Cortex of kidney (tissue), 1 donor: ENCODE data around the gene DLST.

Experiments
- DNase-seq: peaks from one replicate; lab custom pipeline; 2025; lab: John Stamatoyannopoulos, UW

DLST gene

DNA sequence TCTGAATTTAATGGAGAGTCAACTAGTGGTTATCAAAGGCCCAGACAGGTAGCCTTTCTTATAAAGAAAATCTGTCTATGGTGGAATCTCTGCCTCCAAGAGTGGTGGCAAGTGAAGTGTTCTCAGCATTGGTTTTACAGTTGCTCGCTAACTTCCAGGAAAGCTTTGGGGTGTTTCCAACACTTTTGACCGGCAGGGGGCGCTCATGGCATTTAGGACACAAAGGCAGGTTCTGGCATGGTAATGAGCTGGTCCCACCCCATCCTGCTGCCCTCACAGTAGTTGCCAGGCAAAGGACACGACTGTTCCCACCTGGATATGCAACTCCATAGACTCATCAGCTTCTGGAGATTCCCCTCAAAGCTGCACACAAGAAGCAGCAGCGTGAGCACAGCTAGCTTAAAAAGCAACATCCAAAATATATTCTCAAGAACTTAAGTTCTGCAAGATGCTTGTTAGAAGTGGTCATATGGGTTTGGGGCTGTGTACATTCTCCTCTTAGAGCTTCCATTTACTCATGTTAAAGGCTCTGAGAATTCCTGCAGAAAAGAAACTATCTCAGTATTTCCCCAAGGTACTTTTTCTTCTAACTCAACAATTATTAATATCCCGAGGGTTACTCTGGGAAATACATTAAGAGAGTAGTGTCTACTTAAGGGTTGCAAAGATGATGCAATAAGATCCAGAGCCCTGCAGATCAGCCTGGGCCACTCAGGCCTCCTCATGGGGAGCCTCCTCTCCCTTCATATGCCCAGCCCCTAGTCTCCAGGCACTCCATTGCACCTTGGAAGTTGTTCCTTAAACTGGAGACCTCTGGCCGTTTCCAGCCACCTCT, 20.6 kb upstream of the DLST start:
- DNase-seq = no peak

DNA sequence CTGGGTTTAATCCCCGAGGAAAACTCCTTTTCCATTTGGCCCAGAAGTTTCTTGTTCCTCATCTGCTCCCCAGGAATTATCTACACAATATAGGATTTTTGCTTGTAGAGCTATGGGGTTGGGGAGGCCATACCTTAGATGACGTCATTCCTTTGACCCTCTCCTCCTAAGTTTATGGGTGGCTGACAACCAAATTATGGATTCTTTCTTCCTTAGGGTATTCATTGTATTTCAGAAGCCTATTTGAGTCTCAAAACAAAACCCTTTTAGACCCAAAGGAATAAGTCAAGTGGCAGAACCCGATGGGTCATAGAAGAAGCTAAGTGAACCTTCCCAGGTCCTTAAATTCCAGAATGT, 20.0 kb upstream of the DLST start:
- DNase-seq = no peak

DNA sequence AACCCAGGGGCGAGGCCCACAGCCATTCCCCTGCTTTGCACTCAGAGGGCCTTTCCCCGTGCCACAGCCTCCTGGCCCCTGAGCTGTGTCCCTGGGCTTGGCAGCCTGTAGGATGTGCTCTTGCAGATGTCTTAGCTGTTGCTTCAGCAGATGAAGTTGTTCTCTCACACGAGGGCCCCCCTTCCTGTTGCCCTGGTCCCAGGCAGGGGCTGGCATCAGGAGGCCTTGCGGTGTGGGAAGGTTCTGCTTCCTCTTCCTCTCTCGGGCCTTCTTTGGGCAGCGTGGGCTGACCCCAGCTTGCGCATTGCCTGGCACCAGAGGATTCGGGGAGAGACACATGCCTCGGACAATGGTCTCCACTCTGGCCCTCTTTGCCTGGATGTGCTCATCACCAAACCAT, 18.4 kb upstream of the DLST start:
- no peak for DNase-seq

DNA sequence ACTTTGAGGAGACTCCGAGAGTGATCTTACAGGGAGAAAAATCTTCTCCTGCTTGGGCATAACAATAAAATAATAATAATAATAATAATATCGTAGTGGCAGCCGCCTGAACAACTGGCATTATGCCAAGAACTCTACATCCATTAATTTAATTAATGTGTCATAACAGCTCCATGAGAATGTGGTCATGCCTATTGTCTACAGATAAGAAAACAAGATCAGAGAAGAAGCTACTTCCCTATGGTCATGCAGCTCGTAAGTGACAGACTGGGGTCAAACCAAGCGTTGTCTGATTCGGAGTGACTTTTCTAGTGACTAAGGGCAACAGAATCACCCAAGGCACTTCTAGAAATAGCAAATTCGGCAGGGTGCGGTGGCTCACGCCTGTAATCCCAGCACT, 17.5 kb upstream of the DLST start:
- no peak for DNase-seq

DNA sequence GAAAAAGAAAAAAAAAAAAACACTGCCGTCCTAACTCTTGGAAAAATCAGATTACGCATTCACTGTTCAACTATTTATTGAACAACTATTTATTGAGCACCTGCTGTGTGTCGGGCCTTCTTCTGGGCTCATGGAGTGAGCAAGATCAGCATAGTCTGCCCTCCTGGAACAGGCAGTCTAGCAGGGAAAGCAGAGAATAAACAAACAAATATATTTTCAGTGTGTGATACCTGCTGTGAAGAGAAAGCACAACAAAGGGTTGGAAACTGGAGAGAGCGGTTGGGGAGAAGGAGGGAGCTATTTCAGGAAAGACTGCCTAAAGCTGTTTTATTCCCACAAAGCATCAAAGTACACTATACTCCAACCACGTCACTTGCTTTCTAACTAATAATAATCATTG, 16.6 kb upstream of the DLST start:
- DNase-seq = no peak

DNA sequence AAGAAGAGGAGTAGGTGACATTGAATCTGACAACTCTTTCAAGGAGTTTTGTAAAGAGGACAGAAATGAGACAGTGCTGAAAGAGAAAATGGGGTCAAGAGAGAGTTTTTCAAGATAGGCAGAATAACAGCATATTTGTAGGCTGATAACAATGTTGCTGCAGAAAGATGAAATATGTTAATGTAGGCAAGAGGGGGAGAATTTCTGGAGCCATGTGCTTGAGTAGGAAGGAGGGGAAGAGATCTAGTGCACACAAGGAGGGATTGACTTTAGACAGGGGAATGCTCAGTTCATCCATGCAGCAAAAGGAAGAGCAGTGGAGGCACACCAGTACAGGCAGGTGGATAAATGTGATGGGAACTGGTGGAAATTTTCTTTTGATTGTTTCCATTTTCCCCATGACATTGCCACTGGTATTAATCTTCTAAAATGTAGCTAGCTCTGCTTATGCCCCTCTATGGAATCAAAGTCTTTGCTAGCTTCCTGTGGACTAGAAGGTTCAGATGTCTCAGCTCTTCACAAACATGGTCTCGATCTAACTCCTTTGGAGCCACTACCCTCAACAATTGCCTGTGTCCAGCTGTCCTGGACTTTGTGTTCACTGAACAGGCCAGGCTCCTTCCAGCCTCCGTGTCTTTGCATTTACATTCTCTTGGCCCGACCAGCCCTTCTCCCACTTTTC, 14.9 kb upstream of the DLST start:
- no peak for DNase-seq

DNA sequence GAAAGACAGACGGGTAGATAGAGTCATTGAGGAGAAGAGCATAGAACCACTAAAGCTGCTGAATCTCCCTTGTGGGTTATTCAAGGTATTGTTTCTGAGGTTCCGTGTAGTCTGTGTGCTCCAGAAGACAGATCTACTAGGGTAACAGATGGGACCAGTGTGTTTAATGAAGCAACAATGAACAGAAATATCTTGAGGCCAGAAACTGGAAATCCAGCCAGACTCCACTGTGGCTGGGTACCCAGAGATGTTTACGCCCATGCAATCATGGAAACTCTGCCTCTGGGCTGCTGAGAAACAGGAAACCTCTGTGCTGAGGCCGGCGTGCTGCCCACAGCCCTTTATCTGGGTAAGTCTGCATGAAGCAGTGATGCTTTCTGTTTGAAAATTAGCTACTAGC, 14.0 kb upstream of the DLST start:
- DNase-seq = no peak

DNA sequence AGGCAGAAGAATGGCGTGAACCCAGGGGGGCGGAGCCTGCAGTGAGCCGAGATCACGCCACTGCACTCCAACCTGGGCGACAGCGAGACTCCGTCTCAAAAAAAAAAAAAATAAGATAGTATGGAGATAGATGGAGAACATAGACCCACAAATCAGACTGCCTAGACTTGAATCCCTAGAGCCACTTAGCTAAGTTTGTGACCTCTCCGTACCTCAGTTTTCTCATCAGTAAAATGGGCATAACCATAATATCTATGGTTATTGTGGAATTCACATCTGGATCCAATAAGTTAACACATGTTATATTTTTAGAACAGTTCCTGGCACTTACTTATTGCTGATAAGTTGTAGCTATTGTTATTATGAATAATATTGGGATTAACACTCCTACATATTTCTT, 13.0 kb upstream of the DLST start:
- no peak for DNase-seq

DNA sequence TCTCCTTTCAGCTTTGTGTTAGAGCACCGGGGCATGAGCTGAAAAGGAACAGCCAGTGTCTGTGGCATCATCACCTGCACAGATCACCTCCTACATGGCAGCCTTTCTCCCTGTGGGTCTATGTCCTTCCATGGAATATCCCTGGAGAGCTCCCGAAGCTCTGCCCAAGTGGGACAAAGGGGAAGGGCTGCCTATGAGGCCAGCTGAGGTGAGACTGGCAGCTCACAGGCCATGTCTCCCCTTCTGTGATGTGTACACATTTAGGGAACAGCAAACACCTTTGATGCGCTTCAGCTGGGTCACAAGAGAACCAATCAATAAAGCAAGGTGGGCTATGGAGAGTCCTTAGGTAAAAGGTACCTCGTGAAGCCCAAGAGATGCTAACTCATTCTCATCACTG, 9.9 kb upstream of the DLST start:
- DNase-seq = no peak

DNA sequence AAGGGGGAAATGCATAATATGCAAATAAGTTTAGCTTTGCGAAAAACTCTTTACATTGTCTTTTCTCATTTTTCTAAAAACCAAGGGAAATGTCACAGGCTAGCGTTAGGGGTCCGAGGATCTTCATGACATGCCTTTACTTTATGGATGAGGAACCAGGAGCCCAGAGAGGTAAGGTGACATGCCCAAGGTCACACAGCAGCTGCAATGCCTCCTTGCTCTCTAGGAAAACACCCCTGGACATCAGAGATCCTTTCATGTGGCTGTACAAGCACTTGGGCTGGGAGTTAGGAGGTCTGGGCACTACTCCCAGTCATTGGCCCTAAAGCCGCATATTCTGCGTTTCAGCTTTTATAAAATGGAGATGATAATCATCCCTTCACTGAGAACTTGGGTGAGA, 6.5 kb upstream of the DLST start:
- no peak for DNase-seq

DNA sequence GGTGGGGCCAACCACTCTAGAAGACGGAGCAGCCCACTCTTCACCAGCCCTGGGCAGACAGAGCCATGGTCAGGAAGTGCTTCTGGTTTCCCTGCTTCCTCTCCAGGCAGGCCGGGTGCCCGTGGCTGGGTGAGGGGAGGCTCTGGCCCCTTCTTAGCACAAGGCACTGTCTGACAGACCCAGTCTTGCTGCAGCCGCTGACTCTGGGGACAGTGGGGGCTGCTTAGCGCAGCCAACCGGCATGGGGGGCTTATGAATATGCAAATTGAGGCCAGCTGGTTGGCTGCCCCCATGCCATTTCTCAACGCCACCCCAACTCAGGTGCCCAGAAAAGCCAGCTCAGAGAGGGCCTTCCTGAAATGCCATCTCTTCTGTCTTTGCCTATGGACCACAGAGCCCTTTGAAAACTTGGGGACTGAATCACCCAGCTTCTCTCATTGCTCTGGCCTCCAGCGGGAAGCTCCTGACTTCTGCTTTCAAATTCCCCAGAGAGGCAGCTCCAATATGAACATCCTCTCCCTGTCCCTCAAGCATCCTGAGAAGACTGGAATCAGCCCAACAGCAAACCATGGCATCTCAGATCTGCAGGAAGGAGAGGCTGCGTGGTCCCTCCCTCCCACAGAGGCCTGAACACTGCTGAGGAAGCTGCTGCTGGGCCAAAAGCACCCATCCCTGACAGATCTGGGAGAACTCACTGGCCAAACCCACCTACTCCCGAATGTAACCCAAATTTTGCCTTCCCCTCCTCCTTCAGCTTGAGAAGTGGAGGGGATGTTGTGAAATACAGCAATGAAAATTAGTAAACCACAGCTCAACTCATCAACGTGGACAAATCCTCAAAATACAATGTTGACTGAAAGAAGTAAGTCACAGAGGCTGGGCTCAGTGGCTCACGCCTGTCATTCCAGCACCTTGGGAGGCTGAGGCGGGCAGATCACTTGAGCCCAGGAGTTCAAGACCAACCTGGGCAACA, 5.5 kb upstream of the DLST start, which contains the start of gene PROX2:
Gene PROX2, minus strand, starts transcription at position 205 of the 973 bp plus-strand sequence. CDS start 12,311 bp downstream, outside the sequence.
- DNase-seq = no peak

DNA sequence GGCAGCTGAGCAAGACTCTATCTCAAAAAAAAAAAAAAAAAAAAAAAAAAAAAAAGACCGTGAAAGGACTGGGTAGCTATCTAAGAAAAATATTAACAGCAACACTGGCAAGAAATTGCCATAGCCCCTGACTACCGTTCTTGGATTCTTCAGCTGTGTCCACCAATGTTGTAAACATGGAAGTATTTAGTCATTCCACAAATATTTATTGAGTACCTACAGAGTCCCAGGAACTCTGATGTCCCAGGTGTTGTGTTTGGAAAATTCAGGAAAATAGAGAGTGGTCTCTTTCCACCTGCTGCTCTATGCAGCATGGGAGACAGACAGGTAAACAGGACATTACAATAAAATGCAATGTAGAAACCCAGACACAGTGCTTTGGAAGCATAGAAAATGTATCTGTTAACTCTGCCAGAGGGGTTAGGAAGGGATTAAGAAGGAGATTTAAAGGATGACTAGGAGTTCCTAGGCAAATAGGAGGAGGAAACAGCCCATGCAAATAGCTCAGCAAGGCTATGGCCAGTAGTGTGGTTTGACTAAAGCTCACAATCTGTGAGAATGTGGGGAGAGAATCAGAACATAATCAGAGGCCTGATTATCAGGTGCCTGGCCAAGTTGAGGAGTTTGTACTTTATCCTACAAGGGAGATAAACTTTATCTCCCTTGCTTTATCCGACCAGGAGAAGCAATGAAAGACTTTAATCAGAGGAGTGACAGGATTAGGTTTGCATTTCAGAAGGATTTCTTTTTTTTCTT, 2.1 kb upstream of the DLST start:
- DNase-seq = no peak

DNA sequence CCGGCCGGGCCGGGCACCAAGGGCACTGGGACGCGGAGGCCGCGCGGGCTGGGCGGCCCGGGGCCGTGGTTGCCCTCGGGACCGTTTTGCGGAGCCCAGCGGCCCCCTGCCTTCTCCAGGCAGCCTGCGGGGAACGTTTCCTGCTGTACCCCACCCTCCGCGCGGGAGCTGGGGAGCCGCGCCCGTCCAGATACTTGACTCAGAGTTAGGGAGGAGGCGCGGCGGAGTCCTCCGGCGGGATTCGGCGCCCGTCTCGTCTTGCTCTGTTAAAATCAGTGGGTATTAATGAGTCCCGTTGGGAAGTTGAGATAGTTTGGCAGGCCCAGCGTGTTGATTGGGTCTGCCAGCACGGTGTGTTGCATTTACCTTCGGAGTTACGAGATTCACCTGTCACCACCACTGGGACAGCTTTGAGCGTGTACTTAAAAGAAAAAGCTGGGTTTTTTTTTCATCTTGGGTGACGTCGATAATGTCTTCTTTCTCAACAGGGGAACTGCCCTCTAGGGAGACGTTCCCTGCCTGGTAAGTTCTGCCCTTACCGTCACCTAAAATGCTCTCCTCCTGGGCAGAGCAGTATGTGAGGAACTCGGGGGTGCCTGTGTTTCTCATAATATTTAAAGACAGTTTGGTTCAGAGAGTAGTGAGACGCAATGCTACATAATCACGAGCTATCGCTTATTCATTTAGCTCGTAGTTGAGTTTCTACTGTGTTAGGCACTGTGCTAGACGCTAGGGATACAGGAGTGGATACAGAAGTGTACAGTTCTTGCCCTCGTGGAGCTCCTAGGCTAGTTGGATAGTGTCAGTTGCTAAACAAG, 596 bp downstream of the DLST start:
- DNase-seq = no peak

DNA sequence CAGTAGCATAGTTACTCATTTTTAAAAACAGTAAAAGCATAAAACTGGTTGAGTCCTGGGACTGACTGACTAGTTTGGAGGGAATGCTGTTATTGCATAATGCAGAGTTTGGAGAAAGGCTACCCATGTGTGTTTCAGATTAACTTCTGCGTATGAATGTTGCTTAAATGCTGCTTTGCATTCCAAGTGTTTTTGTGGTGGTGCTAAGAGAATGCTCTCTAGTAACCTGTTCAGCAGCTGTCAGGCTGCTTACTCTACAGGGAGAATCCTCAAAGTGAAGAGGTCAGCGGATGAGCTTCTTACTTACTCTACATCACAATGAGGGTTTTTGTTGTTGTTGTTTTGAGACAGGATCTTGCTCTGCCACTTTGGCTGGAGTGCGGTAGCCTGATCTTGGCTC, 4.3 kb downstream of the DLST start:
- no peak for DNase-seq

DNA sequence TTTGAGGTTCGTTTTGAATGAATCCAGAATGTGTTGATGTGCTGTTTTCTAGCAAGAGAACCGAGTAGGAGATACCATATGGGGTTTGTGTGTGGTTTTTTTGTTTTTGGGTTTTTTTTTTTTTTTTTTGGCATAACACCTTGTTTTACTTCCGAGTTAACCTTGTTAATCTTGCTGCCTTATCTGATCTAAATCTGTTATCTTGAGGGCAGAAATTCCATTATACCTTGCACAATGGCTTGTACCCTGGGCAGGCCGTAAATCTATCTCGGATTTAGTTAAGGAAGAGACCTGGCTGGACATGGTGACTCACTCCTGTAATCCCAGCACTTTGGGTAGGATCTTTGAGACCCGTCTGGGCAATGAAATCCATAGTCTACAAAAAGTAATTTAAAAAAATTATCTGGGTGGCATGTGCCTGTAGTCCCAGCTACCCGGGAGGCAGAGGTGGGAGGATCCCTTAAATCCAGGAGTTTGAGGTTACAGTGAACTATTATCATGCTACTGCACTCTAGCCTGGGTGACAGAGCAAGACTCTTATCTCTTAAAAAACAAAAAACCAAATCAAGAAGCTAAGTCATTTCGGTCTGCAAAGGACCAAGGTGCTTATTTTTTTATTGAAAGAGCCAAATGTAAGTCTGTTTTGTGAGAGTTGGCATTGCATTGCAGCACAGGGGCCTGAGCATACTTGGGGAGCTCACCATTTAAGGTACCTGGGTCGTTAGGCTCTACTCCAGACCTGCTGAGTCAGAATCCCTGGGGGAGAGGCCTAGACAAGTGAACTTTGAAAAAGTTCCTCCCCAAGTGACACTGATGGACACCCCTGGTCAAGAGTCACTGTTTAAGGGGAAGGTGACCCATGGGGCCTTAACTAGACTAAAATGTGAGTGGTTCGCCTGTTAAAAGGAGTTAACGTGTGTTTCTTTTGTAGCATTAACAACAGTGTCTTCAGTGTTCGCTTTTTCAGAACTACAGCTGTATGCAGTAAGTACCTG, 6.7 kb downstream of the DLST start:
- no peak for DNase-seq

DNA sequence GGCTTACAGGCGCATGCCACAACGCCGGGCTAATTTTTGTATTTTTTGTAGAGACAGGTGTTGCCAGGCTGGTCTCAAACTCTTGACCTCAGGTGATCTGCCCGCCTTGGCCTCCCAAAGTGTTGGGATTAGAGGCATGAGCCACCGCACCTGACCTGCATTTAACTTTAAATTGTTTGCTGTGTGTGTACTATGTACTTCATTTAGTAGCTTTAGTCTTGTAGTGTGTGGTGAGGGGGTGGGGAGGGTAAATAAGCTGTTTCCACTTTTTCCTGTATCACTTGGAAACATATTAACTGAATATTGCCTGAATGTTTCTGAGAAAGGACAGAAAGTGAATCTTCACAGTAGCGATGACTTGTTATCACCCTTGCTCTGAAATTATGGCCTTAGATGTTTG, 8.5 kb downstream of the DLST start:
- DNase-seq = no peak

DNA sequence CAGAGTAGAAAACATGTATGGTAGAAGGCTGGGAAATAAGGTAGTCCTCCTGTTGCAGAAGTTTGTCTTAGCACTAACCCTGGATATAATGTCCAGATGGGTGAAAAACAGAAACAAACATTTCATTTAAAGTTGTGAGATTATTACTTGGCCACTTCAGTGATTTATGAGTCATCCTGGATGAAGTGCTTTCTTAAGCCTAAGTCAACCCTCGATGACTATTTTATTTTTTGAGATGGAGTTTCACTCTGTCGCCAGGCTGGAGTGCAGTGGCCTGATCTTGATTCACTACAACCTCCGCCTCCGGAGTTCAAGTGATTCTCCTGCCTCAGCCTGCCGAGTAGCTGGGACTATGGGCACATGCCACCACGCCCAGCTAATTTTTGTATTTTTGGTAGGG, 10.2 kb downstream of the DLST start:
- DNase-seq = no peak

DNA sequence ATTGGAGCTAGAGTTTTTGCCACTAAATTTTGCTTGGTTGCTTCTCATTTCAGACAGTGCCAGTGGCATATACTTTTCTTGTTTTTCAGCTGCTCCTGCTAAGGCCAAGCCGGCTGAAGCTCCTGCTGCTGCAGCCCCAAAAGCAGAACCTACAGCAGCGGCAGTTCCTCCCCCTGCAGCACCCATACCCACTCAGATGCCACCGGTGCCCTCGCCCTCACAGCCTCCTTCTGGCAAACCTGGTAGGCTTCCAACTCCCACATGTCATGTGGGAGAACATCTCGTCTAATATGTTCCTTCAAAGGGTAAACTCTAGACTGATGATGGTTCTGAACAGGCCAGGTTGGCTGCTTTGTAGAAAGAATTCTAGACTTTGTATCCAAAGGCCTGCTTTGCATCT, 11.0 kb downstream of the DLST start:
- no peak for DNase-seq

DNA sequence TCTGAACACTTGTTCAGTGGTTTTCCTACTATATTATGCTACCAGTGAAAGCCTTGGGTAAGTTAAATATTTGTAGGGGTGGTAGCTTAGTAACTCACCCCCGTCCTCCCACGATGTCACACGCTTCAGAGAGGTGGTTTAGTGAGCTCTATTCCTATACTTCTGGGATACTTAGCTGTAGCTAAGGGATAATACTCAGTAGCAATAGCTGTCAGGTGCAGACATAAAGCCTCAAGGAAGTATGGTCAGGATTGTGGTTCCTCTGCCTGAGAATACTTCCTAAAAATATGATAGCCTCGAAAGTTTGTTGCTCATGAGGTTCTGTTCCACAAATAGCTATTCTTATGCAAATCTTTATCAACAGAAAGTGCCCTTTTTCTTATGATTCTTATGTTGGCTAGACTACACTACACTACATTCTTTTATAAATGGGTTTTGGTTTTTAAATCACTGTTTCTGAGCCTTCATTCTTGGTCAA, 11.9 kb downstream of the DLST start:
- no peak for DNase-seq
